Upper lobe of left lung (tissue), 6 donors: ENCODE measurements around the gene MICAL3. TPM values are rescaled to one million over a fixed set of nuclear protein-coding genes. Genes with fewer than 3 reads are reported as not detected.

ENCODE experiments used
- ATAC-seq, 2 donors: fragments of 200-7000 bp; cut with Tn5 transposase; one replicate each; pipeline ENCODE4 v1.9.1; 2022; ENCODE audit warnings: mild to moderate bottlenecking in 2 of 2, moderate library complexity in 2 of 2; ENCODE audit not compliant: low FRiP score in 2 of 2
- DNase-seq, 2 donors: peaks; one replicate each; pipeline ENCODE4 v3.0.0-alpha.2; 2019 to 2020
- H3K27ac ChIP-seq, 4 donors: fragments of 200-600 bp; sonication (generic); one replicate each; pipeline ENCODE4 v1.5.1; 2016 to 2019
- H3K27me3 ChIP-seq, 4 donors: fragments of 200-600 bp; sonication (generic); one replicate each; pipeline ENCODE4 v1.5.1; 2017 to 2019
- H3K36me3 ChIP-seq, 4 donors: fragments of 200-600 bp; sonication (generic); one replicate each; pipeline ENCODE4 v1.5.1; 2016 to 2019
- H3K4me1 ChIP-seq, 4 donors: fragments of 200-600 bp; sonication (generic); one replicate each; pipeline ENCODE4 v1.5.1; 2018 to 2019
- H3K4me3 ChIP-seq, 4 donors: fragments of 200-600 bp; sonication (generic); one replicate each; pipeline ENCODE4 v1.5.1; 2017 to 2019; ENCODE audit warnings: mild to moderate bottlenecking in 2 of 4, moderate library complexity in 1 of 4
- H3K9me3 ChIP-seq, 4 donors: fragments of 200-600 bp; sonication (generic); one replicate each; pipeline ENCODE4 v1.5.1; 2018 to 2019
- EP300 ChIP-seq, 4 donors: sonication (generic); formaldehyde crosslinking; IDR thresholded peaks; one replicate each; pipeline ENCODE4 v1.5.1; 2017; ENCODE audit warnings: antibody characterized with exemption in 4 of 4, control low read depth in 2 of 4
- POLR2A ChIP-seq, 4 donors: fragments of 450-650 bp; IDR thresholded peaks; one replicate each; pipeline ENCODE4 v1.5.1; 2016 to 2017; ENCODE audit warnings: antibody characterized with exemption in 4 of 4, mild to moderate bottlenecking in 2 of 4
- POLR2AphosphoS5 ChIP-seq, 2 donors: sonication (generic); formaldehyde crosslinking; IDR thresholded peaks; one replicate each; pipeline ENCODE4 v1.5.1; 2017; ENCODE audit warnings: antibody characterized with exemption in 2 of 2
- WGBS, 2 donors: methylation state at CpG; one replicate each; pipeline ENCODE4 v1.1.5; 2017 to 2018; 5-methylcytosine and 5-hydroxymethylcytosine counted together
- total RNA-seq, 6 donors: library from RNA; depleted of rRNA in 4 of 6; stranded (reverse); fragments of >200 nt in 4 of 6; gene quantifications; one replicate each; pipeline versions ENCODE4 v1.1.0 to v1.2.1, GENCODE V29; 2016 to 2021
- TF ChIP-seq, protein P1 (sequence below), 6 experiments: fragments of 450-650 bp in 4 of 6; fragments of 200-600 bp in 2 of 6; sonication (generic) in 2 of 6; IDR thresholded peaks; one replicate each; pipeline ENCODE4 v1.5.1; 2016 to 2019; ENCODE audit warnings: antibody characterized with exemption in 6 of 6
- donor health status: DM: no; HTN: no; CAD: no; lungs with moderate emphysema.
- donor health status: DM: no; HTN: yes; CAD: no; lungs with severe emphysema.

MICAL3 gene
- total RNA-seq, 6 donors from 2014 or later = 6.4 to 39.8 (median 23.4) TPM

DNA sequence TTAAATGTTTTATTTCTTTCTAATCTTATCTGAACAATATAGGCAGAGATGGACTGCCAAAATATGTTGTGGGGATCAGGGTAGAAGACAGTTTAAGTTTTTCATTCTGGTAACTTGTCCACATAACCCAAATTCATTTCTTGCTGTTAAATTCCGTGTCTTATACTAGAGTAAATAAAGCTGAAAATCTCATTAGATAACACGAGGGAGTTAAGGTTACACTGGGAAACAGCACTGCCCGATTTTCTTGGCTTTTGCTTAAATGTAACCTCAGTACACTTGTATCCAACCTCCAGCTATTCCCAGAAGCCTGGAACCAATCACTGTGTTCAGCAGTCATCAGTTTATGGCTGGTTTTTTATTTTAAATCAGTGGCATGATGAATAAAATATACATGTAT lies 48.2 kb downstream of the MICAL3 start:
- Histone ChIP-seq H3K27ac (no peak overlapping the region), H3K4me1 (peaks cover 6 to 29% (median 22%) of the 10 kb centered on the region in 4 donors), H3K9me3 (no peaks in the 10 kb centered on the region), H3K36me3 (no peaks in the 10 kb centered on the region), H3K4me3 (no peak overlapping the region), H3K27me3 (no peaks in the 10 kb centered on the region)
- no peak for DNase-seq
- 51 to 53% methylated on average over 3 of the region's 3 CpGs for WGBS, 2 donors
- TF ChIP-seq POLR2A (IDR thresholded peaks at IDR 0.05) (no peak), POLR2AphosphoS5 (IDR thresholded peaks at IDR 0.05) (no peak), EP300 (IDR thresholded peaks at IDR 0.05) (no peak)
- TF ChIP-seq, protein P1, sequence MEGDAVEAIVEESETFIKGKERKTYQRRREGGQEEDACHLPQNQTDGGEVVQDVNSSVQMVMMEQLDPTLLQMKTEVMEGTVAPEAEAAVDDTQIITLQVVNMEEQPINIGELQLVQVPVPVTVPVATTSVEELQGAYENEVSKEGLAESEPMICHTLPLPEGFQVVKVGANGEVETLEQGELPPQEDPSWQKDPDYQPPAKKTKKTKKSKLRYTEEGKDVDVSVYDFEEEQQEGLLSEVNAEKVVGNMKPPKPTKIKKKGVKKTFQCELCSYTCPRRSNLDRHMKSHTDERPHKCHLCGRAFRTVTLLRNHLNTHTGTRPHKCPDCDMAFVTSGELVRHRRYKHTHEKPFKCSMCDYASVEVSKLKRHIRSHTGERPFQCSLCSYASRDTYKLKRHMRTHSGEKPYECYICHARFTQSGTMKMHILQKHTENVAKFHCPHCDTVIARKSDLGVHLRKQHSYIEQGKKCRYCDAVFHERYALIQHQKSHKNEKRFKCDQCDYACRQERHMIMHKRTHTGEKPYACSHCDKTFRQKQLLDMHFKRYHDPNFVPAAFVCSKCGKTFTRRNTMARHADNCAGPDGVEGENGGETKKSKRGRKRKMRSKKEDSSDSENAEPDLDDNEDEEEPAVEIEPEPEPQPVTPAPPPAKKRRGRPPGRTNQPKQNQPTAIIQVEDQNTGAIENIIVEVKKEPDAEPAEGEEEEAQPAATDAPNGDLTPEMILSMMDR (IDR thresholded peaks at IDR 0.05) = no peak
- ATAC-seq = no peak

DNA sequence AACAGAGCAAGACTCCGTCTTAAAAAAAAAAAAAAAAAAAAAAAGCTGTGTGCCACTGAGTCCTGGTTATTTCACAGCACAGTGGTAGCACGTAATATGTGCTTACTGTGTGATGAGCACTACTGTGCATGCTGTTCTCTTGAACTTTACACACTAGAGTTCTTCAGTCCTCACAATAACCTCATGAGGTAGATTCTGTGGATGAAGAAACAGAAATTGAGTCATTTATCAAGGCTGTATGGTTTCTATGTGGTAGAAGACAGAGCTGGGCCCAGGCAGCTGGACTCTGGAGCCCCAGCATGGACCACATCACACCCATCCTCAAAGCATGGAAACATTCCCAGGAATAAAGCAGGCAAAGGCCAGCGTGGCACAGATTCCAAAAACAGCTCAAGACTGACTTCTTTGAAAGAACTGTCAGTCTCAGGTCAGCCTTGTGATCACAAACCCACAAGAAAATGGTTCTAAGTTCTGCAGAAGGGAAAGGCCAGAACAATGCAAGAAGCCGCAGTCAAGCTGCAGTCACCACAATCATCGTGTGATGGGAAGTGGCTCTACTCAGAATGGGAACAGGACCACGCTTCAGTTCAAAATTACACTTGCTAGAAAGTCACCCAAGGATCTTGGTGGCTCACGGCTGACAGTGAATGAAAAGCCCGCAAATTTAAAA lies 49.5 kb downstream of the MICAL3 start:
- Histone ChIP-seq H3K27ac (no peak overlapping the region), H3K36me3 (no peaks in the 10 kb centered on the region), H3K9me3 (no peaks in the 10 kb centered on the region), H3K27me3 (no peaks in the 10 kb centered on the region), H3K4me3 (no peak overlapping the region), H3K4me1 (peaks cover 5 to 22% (median 10%) of the 10 kb centered on the region in 4 donors)
- no peak for ATAC-seq
- DNase-seq = no peak
- WGBS, 2 donors = 80 to 83% methylated on average over 8 of the region's 8 CpGs
- TF ChIP-seq, protein P1 (IDR thresholded peaks at IDR 0.05) = no peak
- TF ChIP-seq POLR2A (IDR thresholded peaks at IDR 0.05) (no peak), EP300 (IDR thresholded peaks at IDR 0.05) (no peak), POLR2AphosphoS5 (IDR thresholded peaks at IDR 0.05) (no peak)

DNA sequence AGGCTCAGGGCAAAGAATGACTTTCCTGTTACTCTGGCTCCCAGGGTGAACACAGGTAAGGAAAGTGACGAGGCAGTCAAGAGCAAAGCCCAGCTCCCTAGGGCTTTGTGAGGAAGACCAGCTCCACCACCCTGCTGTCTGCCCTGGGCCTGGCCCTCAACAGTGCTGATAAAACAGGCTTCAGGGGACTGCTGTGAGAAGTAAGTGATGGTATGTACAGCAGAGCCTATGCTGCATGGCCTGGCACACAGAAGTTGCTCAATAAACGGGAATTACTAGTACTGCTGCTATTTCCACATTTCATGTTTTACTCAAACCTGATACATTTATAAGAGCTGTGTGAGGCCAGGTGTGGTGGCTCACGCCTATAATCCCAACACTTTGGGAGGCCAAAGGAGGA lies 50.3 kb downstream of the MICAL3 start:
- Histone ChIP-seq H3K4me3 (no peak overlapping the region), H3K4me1 (peaks cover 4 to 22% (median 10%) of the 10 kb centered on the region in 4 donors), H3K27me3 (no peaks in the 10 kb centered on the region), H3K36me3 (no peaks in the 10 kb centered on the region), H3K9me3 (no peaks in the 10 kb centered on the region), H3K27ac (no peak overlapping the region)
- TF ChIP-seq, protein P1 (IDR thresholded peaks at IDR 0.05) = no peak
- TF ChIP-seq POLR2AphosphoS5 (IDR thresholded peaks at IDR 0.05) (no peak), EP300 (IDR thresholded peaks at IDR 0.05) (no peak), POLR2A (IDR thresholded peaks at IDR 0.05) (no peak)
- ATAC-seq (no peak), DNase-seq (no peak)
- WGBS, 2 donors = 68 to 74% methylated on average over 3 of the region's 3 CpGs

DNA sequence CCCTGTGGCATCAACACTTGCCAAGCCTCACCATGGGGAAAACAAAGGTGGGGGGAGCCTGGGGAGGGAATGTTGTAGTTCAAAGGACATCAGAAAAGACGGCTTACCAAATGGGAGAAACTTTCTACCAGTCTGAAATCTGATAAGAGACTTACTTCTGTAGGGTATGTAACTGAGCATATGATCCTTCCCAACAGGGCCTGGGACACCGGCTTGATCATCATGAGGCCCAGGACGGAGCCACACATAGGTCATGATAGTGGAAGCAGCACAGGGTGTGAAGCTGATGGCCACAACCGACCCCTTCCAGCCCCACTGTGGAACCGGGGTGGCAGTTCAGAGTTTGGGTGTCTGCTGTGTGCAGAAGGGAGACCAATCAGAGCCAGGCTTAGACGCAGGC lies 51.1 kb downstream of the MICAL3 start:
- WGBS, 2 donors = 93 to 94% methylated on average over 3 to 6 of the region's 6 CpGs
- Histone ChIP-seq H3K4me1 (peaks cover 4 to 22% (median 10%) of the 10 kb centered on the region in 4 donors), H3K27me3 (no peaks in the 10 kb centered on the region), H3K27ac (peak overlapping the region in 1 of 4 donors; percentile 7), H3K9me3 (no peaks in the 10 kb centered on the region), H3K4me3 (no peak overlapping the region), H3K36me3 (no peaks in the 10 kb centered on the region)
- no peak for ATAC-seq
- no peak for TF ChIP-seq POLR2A (IDR thresholded peaks at IDR 0.05)
- TF ChIP-seq POLR2AphosphoS5 (IDR thresholded peaks at IDR 0.05) = no peak
- TF ChIP-seq, protein P1 (IDR thresholded peaks at IDR 0.05) = no peak
- TF ChIP-seq EP300 (IDR thresholded peaks at IDR 0.05) = no peak
- DNase-seq = no peak
